Activated CD4-positive, alpha-beta T cell treated with anti-CD3 and anti-CD28 coated beads, Interleukin-10, Interleukin-2, amounts not matched to agents 100 ng/mL and 50 ng/mL, durations not matched to agents 16 hours and 8 hours (primary cell): ENCODE data around the gene NCR3LG1.

Experiments
- DNase-seq: peaks from one replicate; pipeline ENCODE4 v3.0.0-alpha.2; 2020

NCR3LG1 gene, protein sequence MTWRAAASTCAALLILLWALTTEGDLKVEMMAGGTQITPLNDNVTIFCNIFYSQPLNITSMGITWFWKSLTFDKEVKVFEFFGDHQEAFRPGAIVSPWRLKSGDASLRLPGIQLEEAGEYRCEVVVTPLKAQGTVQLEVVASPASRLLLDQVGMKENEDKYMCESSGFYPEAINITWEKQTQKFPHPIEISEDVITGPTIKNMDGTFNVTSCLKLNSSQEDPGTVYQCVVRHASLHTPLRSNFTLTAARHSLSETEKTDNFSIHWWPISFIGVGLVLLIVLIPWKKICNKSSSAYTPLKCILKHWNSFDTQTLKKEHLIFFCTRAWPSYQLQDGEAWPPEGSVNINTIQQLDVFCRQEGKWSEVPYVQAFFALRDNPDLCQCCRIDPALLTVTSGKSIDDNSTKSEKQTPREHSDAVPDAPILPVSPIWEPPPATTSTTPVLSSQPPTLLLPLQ

DNA sequence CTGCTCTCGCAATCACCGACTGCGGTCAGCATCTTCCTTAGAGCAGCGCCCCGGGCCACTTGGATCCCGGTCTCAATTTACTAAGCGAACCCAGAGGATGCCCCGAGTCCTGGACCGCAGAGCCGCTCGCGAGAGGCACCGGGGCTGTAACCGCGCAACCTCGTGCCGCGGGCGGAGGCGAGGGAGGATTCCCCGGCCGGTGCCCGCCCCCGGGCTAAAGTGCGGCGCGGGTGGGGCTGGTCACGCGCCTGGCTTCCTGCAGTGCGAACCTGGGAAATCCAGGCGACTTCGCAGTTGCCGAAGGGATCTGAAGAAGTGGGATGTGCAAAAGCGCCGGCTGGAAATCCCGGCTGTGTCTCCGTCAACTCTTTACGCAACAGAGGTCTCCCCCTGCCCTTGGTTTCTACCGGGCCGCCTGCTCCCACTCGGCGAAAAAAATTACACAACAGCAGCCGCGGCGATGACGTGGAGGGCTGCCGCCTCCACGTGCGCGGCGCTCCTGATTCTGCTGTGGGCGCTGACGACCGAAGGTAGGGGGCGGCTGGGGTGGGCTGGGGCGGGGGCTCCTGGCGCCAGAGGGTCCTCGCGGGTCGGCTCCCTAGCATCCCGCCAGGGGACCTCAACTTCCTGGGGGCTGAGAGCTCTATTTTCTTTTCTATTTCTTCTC, at the start of gene NCR3LG1:
Gene NCR3LG1, plus strand, starts transcription at position 291 of the 667 bp plus-strand sequence. Its CDS starts 170 bp downstream, at position 461.
- DNase-seq, result peak; percentile 28

DNA sequence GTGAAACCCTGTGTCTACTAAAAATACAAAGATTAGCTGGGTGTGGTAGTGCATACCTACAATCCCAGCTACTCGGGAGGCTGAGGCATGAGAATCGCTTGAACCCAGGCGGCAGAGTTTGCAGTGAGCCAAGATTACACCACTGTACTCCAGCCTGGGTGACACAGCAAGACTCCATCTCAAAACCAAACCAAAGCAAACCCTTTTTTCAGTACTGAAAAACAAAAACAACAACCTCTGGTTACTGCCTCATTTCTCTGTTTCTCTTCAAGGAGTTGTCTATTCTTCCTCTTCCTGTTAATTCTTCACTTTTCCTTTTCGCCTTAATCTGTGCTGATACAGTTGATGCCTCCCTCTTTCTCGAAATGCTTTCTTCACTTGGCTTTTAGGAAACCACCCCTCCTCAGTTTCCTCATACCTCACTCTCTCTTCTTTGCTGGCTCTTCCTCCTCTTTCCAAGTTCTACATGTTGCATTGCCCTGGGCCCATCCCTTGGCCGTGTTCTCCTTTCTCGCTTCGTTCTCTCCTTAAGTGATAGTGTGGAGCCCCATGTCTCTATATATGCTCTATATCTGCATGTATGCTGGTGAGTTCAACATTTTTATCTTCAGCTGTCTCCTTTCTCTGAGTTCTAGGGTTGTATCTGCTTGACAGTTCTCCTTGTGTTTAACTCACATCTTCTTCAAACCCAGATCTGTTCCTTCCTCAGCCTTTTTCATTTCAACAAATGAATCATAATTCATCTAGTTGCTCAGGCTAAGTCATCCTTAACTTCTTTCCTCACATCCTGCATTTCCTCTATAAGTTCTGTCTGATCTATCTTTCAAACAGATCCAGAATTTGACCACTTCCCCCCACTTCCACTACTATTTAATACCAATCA, 38.0 kb upstream of the NCR3LG1 start:
- DNase-seq, result no peak

DNA sequence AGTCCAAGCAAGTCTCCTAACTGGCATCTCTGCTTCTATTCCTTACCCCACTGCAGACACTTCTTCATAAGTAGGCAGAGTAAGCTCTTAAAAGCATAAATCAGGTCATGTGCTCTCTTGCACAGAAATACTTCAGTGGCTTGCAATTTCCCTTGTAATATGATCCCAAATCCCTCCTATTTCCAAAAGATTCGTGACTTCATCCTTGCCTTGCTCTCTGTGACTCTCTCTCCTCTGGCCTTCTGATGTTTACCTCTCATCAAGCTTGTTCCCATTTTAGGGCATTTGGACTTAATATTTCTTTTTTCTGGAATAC, 37.4 kb upstream of the NCR3LG1 start:
- DNase-seq, result no peak

DNA sequence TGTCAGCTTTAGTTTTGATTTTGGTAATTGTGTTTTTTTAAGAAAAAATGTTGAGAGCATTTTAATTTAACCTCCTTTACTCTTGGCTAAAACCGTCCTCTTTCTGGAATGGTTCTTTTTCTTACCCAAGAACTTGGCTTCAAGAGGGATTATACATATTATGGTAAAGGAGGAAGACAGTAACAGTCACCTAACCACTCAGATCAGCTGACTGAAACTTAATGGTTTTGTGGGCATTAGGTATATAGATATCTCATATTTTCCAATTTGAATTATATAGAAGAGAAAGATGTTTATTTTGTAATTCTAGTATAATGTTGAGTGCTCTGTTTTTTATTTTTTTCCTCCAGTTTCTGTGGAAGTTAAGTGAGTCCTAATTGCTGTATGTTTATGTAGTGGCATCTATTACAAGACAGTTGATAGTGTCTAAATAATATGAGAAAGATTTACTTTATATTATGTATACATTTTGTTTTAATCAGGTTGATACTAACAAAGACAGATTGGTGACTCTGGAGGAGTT, 36.6 kb upstream of the NCR3LG1 start:
- DNase-seq, result peak; percentile 13

DNA sequence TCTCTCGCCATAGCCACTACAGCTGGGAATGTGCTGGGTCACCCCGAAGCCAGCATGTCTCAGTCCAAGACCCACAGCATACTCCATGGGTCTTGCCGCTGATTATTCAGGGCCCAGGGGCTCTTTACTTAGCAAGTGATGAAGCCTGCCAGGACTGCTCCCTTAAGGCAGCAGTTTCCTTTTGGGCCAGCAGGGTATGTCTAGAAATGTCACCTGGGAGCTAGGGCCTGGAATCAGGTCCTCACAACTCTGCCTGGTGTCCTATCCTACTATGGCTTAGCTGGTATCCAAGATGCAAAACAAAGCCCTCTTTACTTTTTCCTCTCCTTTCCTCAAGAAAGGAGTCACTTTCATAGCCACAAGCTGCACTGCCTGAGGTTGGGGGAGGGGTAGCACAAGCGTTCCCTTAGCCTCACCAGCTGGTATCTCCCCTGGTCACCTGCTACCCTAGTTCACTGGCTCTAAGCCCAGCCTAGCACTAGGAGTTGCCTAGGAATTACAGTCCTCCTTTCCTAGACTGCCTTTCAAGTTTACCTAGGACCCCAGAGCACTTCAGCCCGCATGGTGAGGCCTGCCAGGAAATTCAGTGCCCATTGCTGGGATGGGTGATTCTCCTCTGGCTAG, 22.6 kb upstream of the NCR3LG1 start:
- no peak for DNase-seq

DNA sequence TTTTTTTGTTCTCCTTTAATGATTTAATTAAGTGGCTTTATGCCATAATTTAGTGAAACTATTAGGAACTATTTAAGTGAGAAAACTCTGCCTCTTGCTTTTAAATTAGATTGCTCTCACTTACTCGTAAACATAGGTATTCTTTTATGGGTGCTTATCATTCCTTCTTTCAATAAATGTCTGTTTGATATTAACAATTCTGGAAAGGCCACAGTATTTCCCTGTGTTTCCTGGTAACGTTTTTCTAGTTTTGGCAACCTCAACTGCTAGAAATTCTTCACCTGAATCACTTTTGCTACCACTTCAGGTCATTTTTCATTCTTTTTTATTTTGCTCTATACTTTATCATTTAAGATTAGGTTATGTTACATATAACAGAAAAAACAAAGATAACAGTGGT, 19.9 kb upstream of the NCR3LG1 start:
- no peak for DNase-seq

DNA sequence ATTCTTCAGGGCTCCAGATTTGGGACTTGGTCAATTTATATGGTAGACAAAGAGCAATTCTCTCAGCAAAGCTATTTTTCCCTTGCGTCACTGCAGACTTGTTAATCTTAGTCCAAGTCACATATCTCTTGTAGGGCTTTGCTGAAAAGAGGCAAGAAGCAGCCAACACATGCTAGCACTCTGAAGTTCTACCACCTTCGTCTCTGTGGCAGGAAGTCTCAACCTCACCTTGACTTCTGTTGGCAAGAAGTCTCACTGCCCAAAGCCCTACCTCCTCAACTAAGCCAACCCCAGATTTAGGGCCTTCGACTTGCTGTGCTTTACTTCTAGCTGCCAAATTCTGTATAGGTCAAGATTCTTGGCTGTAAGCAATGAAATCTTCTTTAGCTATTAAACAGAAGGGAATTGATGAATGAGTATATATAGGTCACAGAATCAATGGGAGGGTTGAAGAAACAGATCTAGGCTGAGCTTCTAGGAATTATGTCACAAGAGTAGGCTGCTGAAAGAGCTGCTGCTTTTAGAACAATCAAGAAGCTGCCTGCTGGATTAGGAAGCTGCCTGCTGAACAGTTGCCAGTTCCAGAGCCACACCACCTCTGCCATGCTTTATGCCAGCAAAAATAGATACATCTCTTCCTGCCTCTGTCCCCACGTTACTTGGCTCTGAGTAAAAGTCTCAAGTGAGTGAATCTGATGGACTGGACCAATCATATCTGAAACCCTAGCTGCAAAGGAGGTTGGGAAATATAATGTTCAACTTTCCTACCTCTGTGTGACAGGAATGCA, 17.6 kb upstream of the NCR3LG1 start:
- DNase-seq, result no peak

DNA sequence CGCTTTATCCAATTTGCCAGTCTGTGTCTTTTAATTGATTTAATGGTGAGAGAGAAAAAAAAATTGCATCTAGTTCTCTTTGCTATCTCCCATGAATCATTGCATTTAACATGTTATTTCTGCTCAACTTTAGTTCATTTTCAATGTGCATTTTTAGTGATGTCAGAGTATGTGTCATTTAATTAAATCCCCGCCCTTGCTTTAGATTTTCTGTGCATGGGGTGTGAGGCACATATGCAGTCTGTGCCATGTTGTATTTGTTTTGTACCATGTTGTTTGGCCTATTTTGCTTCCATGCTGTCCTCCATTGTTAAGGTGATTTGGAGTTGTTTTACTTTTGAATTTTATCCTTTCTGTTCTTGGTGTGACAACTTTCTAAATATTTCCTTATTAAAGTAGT, 8.3 kb upstream of the NCR3LG1 start:
- no peak for DNase-seq

DNA sequence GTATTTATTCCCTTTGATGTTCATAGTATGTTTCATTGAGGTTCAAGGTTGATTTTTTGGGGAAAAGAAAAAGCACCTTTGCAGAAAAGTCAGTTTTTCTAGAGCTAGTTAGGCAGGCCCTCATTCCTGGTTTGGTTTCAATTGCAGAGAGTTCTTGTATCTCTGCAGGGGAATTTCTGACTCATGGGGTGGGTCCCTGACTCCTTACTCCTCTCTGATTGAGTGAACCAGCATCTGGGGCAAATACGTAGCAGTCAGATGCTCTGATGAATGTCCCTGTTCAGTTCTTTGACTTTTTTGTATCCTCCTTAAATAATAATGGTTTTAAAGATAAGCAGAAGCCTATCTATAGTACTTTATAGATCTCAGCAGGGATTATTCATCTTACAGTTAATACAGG, 7.7 kb upstream of the NCR3LG1 start:
- peak; percentile 23 for DNase-seq

DNA sequence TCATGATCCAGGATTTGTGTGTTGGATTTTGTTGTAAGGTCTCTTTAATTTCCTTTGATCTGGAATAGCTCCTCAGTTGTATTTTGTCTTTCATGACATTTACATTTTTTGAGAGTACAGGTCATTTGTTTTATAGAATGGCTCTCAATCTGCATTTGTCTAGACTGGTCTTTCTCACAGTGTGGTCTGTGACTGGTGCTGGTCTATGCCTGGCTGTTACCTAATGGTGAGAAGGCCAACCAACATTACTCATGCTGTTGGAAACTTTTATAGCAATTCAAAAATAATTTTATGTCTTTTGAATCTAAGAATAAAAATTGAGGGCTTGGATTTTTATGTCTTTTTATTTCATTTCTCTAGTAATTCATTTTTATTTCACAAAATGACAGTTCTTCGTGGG, 3.9 kb upstream of the NCR3LG1 start:
- no peak for DNase-seq

DNA sequence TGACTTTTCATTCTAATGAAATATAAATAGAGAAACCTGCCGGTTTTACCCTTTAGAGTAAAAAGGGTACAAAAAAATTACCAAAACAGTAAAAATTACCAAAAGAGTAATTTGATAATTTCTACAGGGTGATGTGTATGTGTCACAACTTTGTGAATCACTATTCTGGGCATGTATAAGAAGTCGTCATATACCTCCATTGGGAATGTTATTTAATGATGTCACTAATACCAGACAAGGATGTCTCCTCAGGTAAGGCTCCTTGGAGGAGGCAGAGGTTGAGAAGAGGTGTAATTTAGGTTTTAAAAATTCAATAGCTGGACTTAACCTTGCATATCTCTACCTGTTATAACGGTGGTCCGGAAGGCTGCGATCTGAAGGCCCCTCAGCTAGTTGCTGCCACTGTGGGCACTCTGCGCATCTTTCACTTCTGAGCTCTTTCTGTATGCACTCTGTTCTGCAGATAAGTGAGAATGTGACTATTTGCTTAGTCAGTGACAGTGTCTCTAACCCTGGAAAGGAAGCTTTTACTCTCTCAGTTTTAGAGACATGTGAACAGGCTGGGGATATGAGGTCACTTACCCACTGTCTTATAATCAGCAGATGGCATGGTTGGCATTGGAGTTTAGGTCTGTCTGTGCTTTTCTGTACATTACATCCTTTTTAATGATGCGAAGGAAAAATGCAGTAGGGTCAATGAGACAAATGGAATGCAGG, 987 bp upstream of the NCR3LG1 start:
- DNase-seq, result peak; percentile 28

DNA sequence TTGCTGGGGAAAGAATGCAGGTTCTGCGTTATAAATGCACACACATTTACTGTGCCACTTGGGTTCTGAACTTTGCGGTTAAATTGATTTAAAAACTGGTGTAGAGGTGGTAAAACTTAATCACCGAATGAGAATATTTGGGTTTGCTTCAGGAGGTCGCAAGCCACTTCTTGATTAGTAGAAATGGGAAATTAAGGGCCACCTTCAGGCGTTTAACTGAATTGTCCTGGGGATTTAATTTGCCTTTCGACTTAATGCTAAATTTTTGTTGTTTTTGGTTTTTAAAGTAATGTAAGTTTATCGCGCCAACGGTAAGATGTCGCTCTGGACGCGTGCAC, 459 bp upstream of the NCR3LG1 start:
- DNase-seq, result no peak

DNA sequence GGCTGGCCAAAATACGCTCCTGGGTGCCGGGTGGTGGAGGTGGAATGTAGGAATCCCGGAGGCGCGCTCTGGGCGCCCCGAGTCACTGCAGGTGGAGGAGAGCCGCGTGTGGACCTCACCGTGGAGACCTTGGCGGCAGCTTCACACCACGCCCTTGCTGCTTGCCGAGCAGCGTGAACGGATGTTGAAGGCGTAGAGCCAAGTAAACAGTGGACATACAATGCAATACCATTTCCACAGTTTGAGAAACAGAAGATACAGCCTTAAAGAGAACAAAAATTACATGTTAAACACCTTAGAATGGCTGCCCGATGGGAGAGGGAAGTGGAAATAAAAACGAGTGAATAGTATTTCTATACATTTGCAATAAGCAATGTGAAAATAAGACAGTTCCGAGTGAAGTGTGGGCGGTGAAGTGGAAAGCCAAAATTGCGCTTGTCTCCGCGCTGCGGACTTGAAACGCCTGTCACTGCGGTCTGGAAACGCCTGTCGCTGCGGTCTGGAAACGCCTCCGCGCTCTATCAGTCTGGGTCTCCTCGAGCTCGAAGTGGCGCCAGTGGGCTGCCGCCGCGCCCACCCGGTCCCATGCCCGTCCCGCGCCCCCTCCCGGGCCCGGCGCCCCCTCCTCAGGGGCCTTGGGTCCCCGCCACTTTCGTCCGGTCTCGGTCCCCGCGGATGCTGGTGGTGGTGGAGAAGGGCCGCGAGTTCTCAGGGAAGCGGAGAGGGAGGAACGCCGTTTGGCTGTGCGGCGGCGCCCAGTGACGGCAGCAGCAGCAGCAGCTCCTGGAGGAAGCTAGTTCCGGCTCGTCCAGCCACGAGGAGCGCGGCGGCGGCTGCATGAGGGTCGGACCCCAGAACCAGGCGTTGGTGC, 1.6 kb downstream of the NCR3LG1 start:
- peak; percentile 37 for DNase-seq

DNA sequence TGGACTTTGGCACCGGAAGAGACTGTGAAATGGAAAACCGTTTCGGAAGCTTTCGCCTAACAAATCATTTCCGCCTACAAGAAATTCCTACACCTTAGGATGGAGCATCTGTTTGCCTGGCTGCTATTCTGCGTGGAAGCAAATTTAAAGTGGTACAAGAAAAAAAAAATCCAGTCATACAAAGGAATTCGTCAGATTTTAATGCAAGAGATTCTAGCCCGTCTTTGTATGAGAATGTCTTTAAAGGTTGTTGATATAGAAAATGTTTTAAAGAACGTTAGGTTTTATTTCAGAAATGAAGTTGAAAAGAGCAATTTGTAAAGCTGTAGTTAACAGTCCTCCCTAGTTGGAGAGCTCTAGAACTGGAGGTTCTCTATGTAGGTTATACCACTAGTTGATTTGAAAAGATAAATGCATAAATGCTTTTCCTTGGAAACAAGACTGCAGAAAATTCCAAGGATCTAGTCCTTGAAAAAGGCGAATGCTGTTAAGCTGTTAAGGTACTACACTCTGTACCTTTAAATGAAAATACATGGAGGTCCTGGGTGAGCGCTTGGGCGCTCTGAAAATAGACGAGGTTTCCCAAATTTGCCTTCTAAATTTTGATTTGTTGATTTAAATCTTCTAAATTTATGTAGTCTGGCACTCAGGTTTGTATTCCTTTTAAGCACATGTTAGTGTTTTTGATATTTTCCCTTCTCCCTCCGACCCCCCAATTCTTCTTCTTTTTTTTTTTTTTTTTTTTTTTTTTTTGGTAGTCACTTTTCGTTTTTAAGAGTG, 2.4 kb downstream of the NCR3LG1 start:
- no peak for DNase-seq

DNA sequence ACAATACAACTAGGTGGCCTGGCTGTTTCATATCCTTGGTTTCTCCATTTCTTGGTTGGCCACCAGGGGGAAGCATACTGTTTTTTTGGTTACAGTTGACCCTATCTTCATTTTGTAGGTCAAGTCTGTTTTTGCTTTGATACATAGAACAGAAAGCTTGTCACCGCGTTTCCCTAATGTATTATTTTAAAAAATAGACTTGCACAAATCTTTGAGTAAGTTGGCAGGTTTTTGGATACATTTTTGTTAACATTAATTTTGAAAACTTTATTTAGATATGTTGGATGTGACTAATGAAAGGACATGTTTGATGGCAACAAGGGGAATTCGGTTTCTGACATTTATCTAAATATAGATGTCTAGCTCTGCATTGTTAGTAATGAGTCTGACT, 3.0 kb downstream of the NCR3LG1 start:
- peak; percentile 77 for DNase-seq

DNA sequence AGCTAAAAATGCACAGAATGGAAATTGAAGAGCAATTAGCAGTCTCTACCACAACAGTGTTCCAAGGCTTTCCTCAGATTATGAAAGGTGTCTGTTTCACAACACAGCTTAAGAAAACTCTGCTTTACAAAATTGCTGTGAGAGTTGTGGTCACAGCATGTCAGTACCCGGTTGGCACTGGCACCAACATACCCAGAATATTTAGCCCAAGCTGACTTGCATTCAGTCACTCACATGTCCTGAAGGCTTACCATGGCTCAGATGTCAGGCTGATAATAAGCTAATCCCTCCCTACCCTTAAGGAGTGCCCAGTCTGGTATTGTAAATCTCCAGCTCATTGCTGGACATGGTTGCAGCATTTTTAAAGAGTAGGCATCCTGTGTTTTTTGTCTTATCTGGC, 14.9 kb downstream of the NCR3LG1 start:
- no peak for DNase-seq

DNA sequence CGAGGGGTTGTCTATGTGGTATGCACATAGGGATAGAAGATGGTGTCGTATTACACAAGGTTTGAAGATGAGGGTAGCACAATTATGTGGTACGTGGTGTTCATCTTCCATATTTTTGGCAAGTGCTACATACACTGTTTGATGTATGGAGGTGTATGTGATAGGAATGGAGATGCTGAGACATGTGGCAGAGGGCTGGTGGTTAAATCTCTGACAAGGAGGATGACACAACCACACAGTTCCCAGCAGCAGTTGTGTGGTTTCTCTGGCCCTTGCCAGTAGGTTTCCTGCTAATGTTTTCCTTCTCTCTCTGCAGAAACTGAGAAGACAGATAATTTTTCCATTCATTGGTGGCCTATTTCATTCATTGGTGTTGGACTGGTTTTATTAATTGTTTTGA, 17.0 kb downstream of the NCR3LG1 start:
- no peak for DNase-seq

DNA sequence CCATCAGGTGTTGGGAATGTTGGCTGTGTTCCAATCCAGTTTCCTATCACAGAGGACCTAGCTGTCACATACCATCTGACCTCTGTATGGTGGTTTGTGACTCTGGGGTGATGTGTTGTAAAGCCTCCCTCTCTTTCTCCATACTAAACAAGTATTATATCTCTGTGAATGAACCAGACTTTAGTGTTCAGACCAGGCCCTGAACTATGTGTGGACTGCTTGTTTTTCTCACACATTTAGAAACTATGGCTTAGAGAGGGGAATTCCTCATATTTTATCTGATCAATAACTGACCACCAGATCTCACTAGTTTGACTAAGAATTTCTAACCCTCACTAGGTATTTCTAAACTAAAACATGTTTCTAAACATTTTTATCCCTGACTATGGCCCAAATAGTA, 17.5 kb downstream of the NCR3LG1 start:
- no peak for DNase-seq

DNA sequence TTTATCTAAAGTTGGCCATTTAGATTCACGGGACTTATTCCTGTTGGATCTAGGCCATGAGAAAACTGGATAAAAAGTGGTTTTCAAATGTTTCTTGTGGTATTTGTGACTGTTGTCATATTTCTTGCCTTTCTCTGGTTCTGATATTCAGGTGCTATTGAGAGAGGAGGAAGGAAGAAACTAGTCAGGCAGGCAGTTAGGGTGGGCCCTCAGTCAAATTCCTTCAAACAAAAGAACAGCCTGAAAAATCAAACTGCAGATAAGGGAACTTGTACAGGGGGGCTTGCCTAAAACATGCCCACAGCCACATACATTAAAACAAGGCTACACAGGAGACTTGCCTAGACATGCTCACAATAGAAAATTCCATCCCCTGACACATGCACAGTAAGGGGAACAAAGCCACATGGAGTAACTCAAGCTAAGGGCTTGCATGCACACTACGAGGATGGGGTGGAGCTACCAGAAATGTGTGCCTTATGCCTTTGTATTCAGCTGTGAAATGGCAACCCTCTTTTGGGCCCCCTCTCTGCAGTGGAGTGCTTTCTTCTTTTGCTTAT, 18.2 kb downstream of the NCR3LG1 start:
- no peak for DNase-seq
